Ishikawa (cell line): ENCODE results near the gene SLC5A2.

Experiments used
- CEBPB ChIP-seq: IDR thresholded peaks from 2 replicates; pipeline ENCODE4 v1.6.1; 2012
- CREB1 ChIP-seq: IDR thresholded peaks from 2 replicates; pipeline ENCODE4 v1.6.1; 2012; ENCODE audit warnings: low read depth
- EGR1 ChIP-seq: IDR thresholded peaks from 2 replicates; pipeline ENCODE4 v1.6.1; 2012
- EP300 ChIP-seq: IDR thresholded peaks from 2 replicates; pipeline ENCODE4 v1.6.1; 2012; ENCODE audit warnings: borderline replicate concordance
- FOXM1 ChIP-seq: IDR thresholded peaks from 2 replicates; pipeline ENCODE4 v1.6.1; 2012; ENCODE audit warnings: low read depth, borderline replicate concordance
- NFIC ChIP-seq: IDR thresholded peaks from 2 replicates; pipeline ENCODE4 v1.6.1; 2012
- RAD21 ChIP-seq: IDR thresholded peaks from 2 replicates; pipeline ENCODE4 v1.6.1; 2012; ENCODE audit warnings: low read depth
- REST ChIP-seq: IDR thresholded peaks from 2 replicates; pipeline ENCODE4 v1.6.1; 2012; ENCODE audit warnings: low read depth, mild to moderate bottlenecking
- TAF1 ChIP-seq: IDR thresholded peaks from 2 replicates; pipeline ENCODE4 v1.6.1; 2012; ENCODE audit warnings: low read depth, mild to moderate bottlenecking
- TCF12 ChIP-seq: IDR thresholded peaks from 2 replicates; pipeline ENCODE4 v1.6.1; 2012; ENCODE audit warnings: low read depth
- TEAD4 ChIP-seq: IDR thresholded peaks from 2 replicates; pipeline ENCODE4 v1.6.1; 2012
- USF1 ChIP-seq: IDR thresholded peaks from 2 replicates; pipeline ENCODE4 v1.6.1; 2012
- YY1 ChIP-seq: IDR thresholded peaks from 2 replicates; pipeline ENCODE4 v1.6.1; 2012; ENCODE audit warnings: low read depth
- ZBTB7A ChIP-seq: IDR thresholded peaks from 2 replicates; pipeline ENCODE4 v1.6.1; 2012; ENCODE audit warnings: low read depth
- TF ChIP-seq, protein P1 (sequence below): IDR thresholded peaks from 2 replicates; pipeline ENCODE4 v1.6.1; 2012

The SLC5A2 gene

DNA sequence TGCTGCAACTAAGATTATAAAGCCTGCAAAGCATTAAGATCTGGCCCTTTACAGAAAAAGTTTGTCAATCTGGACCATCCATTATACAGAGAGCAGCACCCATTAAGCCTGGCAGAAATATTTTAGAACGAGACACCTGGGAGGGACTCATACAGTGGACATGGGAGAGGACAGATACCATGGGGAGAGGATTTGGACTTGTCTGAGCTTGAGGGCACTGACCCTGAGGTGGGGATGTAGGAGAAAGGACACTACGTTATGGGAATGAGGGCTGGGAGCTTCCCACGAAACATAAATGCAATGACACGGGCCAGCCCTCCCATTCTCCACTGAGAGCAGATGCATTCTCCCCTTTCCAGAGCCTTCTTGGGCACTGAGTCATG is 19.0 kb downstream of the SLC5A2 start:
- TF ChIP-seq CREB1 (no peak), REST (no peak), TCF12 (no peak), CEBPB (no peak), EGR1 (no peak), FOXM1 (no peak), YY1 (no peak), RAD21 (no peak), ZBTB7A (no peak), TEAD4 (no peak), TAF1 (no peak), USF1 (no peak), EP300 (no peak)
- TF ChIP-seq, protein P1, sequence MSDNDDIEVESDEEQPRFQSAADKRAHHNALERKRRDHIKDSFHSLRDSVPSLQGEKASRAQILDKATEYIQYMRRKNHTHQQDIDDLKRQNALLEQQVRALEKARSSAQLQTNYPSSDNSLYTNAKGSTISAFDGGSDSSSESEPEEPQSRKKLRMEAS, result no peak

- TF ChIP-seq CREB1 (no peak), NFIC (no peak)
These were observed 20.1 kb downstream of the SLC5A2 start for GRCh38 chr16:31502981-31503380.

GRCh38 chr16:31504159-31504558 is 21.2 kb downstream of the SLC5A2 start:
- TF ChIP-seq EGR1 (no peak), YY1 (no peak), TCF12 (no peak), TEAD4 (no peak), TAF1 (no peak), USF1 (no peak), RAD21 (no peak), CEBPB (no peak), CREB1 (no peak), ZBTB7A (no peak), FOXM1 (no peak), NFIC (no peak), REST (no peak)
- TF ChIP-seq, protein P1, result no peak

DNA sequence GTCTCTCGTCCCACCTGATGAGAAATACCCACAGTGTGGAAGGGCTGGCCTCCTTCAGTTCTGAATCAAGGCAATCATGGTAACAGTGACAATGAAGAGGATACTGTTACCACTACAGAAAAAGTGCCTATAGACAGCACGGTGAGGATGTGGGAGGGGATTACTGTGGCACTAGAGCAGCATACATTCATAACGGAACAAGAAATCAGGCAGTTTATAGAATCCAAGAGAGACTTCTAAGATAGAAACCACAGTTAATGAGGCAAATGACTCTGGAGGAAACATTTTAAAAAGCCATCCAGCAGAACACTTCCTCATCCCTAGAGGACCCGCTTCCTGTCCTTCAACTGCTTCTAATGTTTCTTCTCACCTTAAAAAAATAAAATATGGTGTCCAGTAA is 22.6 kb downstream of the SLC5A2 start:
- TF ChIP-seq RAD21, result no peak
- TF ChIP-seq TEAD4, result no peak
- no peak for TF ChIP-seq NFIC
- no peak for TF ChIP-seq REST
- no peak for TF ChIP-seq ZBTB7A
- TF ChIP-seq EP300, result no peak
- no peak for TF ChIP-seq USF1

- TF ChIP-seq TAF1, result no peak
- no peak for TF ChIP-seq TEAD4
- TF ChIP-seq EP300, result no peak
- TF ChIP-seq REST, result no peak
- no peak for TF ChIP-seq EGR1
- TF ChIP-seq YY1, result no peak
- TF ChIP-seq CEBPB, result no peak
- no peak for TF ChIP-seq USF1
- TF ChIP-seq, protein P1, result no peak
- no peak for TF ChIP-seq CREB1
- no peak for TF ChIP-seq RAD21
- no peak for TF ChIP-seq ZBTB7A
- no peak for TF ChIP-seq TCF12
These were observed 24.6 kb downstream of the SLC5A2 start for GRCh38 chr16:31507617-31507928.
